ENCODE data around the gene SLC35F6. TPM values are rescaled to one million over a fixed set of nuclear protein-coding genes. Genes with fewer than 3 reads are reported as not detected.

Gene SLC35F6
- total RNA-seq, 2 donors from 2014 or later, result 56.6 to 58.6 TPM

- Histone ChIP-seq H3K27ac (no peak overlapping the region), H3K9me3 (no peaks in the 10 kb centered on the region), H3K36me3 (no peaks in the 10 kb centered on the region), H3K4me1 (replicated peaks) (peaks cover 4% of the 10 kb centered on the region), H3K4me3 (no peak overlapping the region), H3K27me3 (replicated peaks; ENCODE audit: insufficient read depth) (no peaks in the 10 kb centered on the region)
- TF ChIP-seq POLR2A (IDR thresholded peaks at IDR 0.05), result no peak
- TF ChIP-seq POLR2AphosphoS5 (IDR thresholded peaks at IDR 0.05), result no peak
- TF ChIP-seq, protein P1, sequence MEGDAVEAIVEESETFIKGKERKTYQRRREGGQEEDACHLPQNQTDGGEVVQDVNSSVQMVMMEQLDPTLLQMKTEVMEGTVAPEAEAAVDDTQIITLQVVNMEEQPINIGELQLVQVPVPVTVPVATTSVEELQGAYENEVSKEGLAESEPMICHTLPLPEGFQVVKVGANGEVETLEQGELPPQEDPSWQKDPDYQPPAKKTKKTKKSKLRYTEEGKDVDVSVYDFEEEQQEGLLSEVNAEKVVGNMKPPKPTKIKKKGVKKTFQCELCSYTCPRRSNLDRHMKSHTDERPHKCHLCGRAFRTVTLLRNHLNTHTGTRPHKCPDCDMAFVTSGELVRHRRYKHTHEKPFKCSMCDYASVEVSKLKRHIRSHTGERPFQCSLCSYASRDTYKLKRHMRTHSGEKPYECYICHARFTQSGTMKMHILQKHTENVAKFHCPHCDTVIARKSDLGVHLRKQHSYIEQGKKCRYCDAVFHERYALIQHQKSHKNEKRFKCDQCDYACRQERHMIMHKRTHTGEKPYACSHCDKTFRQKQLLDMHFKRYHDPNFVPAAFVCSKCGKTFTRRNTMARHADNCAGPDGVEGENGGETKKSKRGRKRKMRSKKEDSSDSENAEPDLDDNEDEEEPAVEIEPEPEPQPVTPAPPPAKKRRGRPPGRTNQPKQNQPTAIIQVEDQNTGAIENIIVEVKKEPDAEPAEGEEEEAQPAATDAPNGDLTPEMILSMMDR (IDR thresholded peaks at IDR 0.05), result no peak
- no peak for DNase-seq (ENCODE audit: low spot score)
- WGBS, result 90% methylated on average over 19 of the region's 19 CpGs
- intact Hi-C loops (cut with DNase I), result no loop called here
These were observed 20.6 kb downstream of the SLC35F6 start for GRCh38 chr2:26784570-26785234.

DNA sequence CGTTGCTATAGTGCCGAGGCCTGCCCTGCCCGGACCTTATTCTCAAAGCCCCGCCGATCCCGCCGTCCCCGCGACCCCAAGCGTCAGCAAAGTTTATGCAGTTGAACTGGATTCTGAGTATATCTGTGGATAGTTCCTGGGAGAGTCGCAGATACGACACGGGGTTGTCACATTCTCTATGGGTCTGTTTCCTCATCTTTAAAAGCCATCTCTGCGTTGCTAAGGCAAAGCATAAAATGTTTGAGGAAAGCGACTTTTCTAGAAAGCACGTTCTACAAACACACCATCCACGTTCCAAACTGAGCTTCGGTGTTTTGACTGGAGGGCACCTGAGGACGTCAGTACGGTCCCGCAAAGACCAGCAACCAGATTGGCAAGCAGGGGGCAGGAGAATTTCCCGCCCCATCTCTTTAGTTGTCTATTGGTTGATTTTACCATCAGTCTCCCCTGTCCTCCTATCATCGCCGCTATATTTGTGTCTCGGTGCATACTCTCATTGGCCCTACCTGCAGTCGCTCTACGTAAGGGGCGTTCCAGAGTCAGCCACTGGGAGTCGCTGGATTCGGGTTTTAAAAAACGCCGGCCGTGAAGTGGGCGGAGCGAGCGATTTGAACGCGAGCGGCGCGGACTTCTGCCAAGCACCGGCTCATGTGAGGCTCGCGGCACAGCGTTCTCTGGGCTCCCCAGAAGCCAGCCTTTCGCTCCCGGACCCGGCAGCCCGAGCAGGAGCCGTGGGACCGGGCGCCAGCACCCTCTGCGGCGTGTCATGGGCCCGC is 21.5 kb downstream of the SLC35F6 start, which contains the start of gene CENPA:
TSS of gene CENPA (plus strand) at position 626 of the 776 bp plus-strand sequence. CDS start at position 767, 141 bp downstream.
- peaks cover 4% of the 10 kb centered on the region for H3K4me1 ChIP-seq (replicated peaks)
- peak within 1 kb of the TSS in 1 of 2 donors; percentile 48 for H3K27ac ChIP-seq
- TF ChIP-seq, protein P1 (IDR thresholded peaks at IDR 0.05), result peak; percentile 29 to 81 (median 58)
- TF ChIP-seq POLR2A (IDR thresholded peaks at IDR 0.05), result peak; percentile 9
- TF ChIP-seq POLR2AphosphoS5 (IDR thresholded peaks at IDR 0.05), result peak; percentile 96
- H3K9me3 ChIP-seq, result no peaks in the 10 kb centered on the region
- no peaks in the 10 kb centered on the region for H3K36me3 ChIP-seq
- DNase-seq (ENCODE audit: low spot score), result peak; percentile 97
- WGBS, result 1% methylated on average over 46 of the region's 55 CpGs
- intact Hi-C loops (cut with DNase I), result no loop called here
- H3K4me3 ChIP-seq, result peak within 1 kb of the TSS; percentile 54 to 55
- no peaks in the 10 kb centered on the region for H3K27me3 ChIP-seq (replicated peaks; ENCODE audit: insufficient read depth)

GRCh38 chr2:26786207-26787028 is 22.3 kb downstream of the SLC35F6 start:
- DNase-seq (ENCODE audit: low spot score), result no peak
- Histone ChIP-seq H3K27me3 (replicated peaks; ENCODE audit: insufficient read depth) (no peaks in the 10 kb centered on the region), H3K4me1 (replicated peaks) (peaks cover 4% of the 10 kb centered on the region), H3K27ac (no peak overlapping the region), H3K36me3 (no peaks in the 10 kb centered on the region), H3K9me3 (no peaks in the 10 kb centered on the region), H3K4me3 (peak overlapping the region; percentile 54 to 55)
- TF ChIP-seq POLR2A (IDR thresholded peaks at IDR 0.05) (no peak), POLR2AphosphoS5 (IDR thresholded peaks at IDR 0.05) (no peak)
- TF ChIP-seq, protein P1 (IDR thresholded peaks at IDR 0.05), result no peak
- intact Hi-C loops (cut with DNase I), result no loop called here
- WGBS, result 9% methylated on average over 28 of the region's 55 CpGs

GRCh38 chr2:26792720-26793119 is 28.6 kb downstream of the SLC35F6 start:
- no peaks in the 10 kb centered on the region for H3K27me3 ChIP-seq (replicated peaks; ENCODE audit: insufficient read depth)
- intact Hi-C loops (cut with DNase I), result no loop called here
- H3K4me1 ChIP-seq (replicated peaks), result no peaks in the 10 kb centered on the region
- no peak overlapping the region for H3K4me3 ChIP-seq
- TF ChIP-seq POLR2AphosphoS5 (IDR thresholded peaks at IDR 0.05) (no peak), POLR2A (IDR thresholded peaks at IDR 0.05) (no peak)
- TF ChIP-seq, protein P1 (IDR thresholded peaks at IDR 0.05), result no peak
- H3K36me3 ChIP-seq, result no peaks in the 10 kb centered on the region
- no peak for DNase-seq (ENCODE audit: low spot score)
- H3K9me3 ChIP-seq, result no peaks in the 10 kb centered on the region
- WGBS, result 90% methylated on average over 3 of the region's 3 CpGs
- H3K27ac ChIP-seq, result no peak overlapping the region
